ENCODE results near the gene BLVRB.

BLVRB gene

GRCh38 chr19:40510526-40511115, 45.1 kb upstream of the BLVRB start:
- H3K9me2 ChIP-seq (replicated peaks; ENCODE audit: insufficient read depth, low read length): no peaks in the 10 kb centered on the region
- no peaks in the 10 kb centered on the region for H3K9me3 ChIP-seq (replicated peaks; ENCODE audit: insufficient read depth, low read length)
- H3K4me1 ChIP-seq (ENCODE audit: low read length): no peaks in the 10 kb centered on the region
- no peaks in the 10 kb centered on the region for H3F3A ChIP-seq (ENCODE audit: insufficient read depth, low read length)
- TF ChIP-seq EZH2phosphoT487 (IDR thresholded peaks at IDR 0.05; ENCODE audit: low read length): no peak
- TF ChIP-seq CTCF (IDR thresholded peaks at IDR 0.05; ENCODE audit: low read length): no peak
- no peak for TF ChIP-seq EZH2 (optimal IDR thresholded peaks at IDR 0.05; ENCODE audit: low read depth, low read length)
- H3K79me2 ChIP-seq (ENCODE audit: low read length): no peaks in the 10 kb centered on the region
- DNase-seq: no peak
- H3K9ac ChIP-seq (ENCODE audit: low read length): no peak overlapping the region
- H3K27ac ChIP-seq (ENCODE audit: low read length): no peak overlapping the region
- peaks cover 83% of the 10 kb centered on the region for H3K27me3 ChIP-seq (replicated peaks; ENCODE audit: insufficient read depth, low read length)
- H2AFZ ChIP-seq (ENCODE audit: low read length): no peak overlapping the region
- H4K20me1 ChIP-seq (ENCODE audit: insufficient read depth, low read length): no peaks in the 10 kb centered on the region
- H3K4me2 ChIP-seq (ENCODE audit: low read depth, low read length): no peak overlapping the region
- H3K4me3 ChIP-seq (ENCODE audit: low read length): no peak overlapping the region
- no peaks in the 10 kb centered on the region for H3K36me3 ChIP-seq (replicated peaks; ENCODE audit: insufficient read depth, low read length)

DNA sequence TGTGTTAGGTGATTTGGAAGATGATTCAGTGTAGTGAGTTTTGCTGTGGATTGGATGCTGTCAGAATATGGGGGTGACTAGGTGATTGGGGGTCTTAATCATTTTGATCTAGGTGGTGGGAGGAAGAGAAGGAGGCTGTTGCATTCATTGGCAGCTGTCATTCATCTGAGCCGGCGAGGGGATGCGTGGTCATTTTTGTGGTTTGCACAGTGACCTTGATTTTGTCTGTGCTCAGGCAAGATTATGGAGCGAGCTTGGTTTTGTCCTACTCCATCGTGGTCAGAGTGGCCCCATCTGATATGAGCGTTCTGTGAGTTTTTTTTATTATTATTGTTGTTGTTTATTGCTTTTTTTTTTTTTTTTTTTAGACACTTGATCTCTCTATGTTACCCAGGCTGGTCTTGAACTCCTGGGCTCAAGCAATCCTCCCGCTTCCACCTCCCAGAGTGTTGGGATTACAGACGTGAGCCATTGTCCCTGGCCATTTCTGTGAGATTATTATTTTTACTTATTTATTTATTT, 43.3 kb upstream of the BLVRB start:
- H3K36me3 ChIP-seq (replicated peaks; ENCODE audit: insufficient read depth, low read length): no peaks in the 10 kb centered on the region
- H3K27me3 ChIP-seq (replicated peaks; ENCODE audit: insufficient read depth, low read length): peaks cover 74% of the 10 kb centered on the region
- H3K27ac ChIP-seq (ENCODE audit: low read length): no peak overlapping the region
- no peaks in the 10 kb centered on the region for H4K20me1 ChIP-seq (ENCODE audit: insufficient read depth, low read length)
- no peak overlapping the region for H3K4me3 ChIP-seq (ENCODE audit: low read length)
- H3K4me1 ChIP-seq (ENCODE audit: low read length): no peaks in the 10 kb centered on the region
- no peak overlapping the region for H2AFZ ChIP-seq (ENCODE audit: low read length)
- H3K4me2 ChIP-seq (ENCODE audit: low read depth, low read length): no peak overlapping the region
- no peaks in the 10 kb centered on the region for H3K9me2 ChIP-seq (replicated peaks; ENCODE audit: insufficient read depth, low read length)
- TF ChIP-seq CTCF (IDR thresholded peaks at IDR 0.05; ENCODE audit: low read length) (no peak), EZH2 (optimal IDR thresholded peaks at IDR 0.05; ENCODE audit: low read depth, low read length) (no peak), EZH2phosphoT487 (IDR thresholded peaks at IDR 0.05; ENCODE audit: low read length) (no peak)
- no peaks in the 10 kb centered on the region for H3K79me2 ChIP-seq (ENCODE audit: low read length)
- no peak overlapping the region for H3K9ac ChIP-seq (ENCODE audit: low read length)
- H3K9me3 ChIP-seq (replicated peaks; ENCODE audit: insufficient read depth, low read length): no peaks in the 10 kb centered on the region
- H3F3A ChIP-seq (ENCODE audit: insufficient read depth, low read length): no peaks in the 10 kb centered on the region
- no peak for DNase-seq

DNA sequence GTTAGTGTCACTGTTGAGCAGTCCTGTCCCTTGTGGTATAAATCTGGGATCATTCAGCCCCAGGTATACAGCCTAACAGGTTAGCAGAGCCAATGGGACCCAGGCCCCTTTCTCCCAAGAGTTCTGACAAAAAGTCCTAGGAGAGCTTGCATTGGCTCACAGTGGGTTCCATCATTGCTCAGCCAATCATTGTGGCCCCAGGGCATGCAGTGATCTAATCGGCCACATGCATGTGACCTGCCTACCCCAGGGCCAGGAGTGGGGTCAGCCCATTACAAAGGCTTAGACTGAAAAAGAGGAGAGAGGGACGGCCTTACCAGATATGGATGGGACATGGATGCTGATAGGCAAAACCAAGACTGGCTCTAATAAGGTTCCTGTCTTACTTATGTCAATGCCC, 42.3 kb upstream of the BLVRB start:
- H3K4me3 ChIP-seq (ENCODE audit: low read length): no peak overlapping the region
- no peak overlapping the region for H2AFZ ChIP-seq (ENCODE audit: low read length)
- H3K9ac ChIP-seq (ENCODE audit: low read length): no peak overlapping the region
- H3F3A ChIP-seq (ENCODE audit: insufficient read depth, low read length): no peaks in the 10 kb centered on the region
- no peak overlapping the region for H3K4me2 ChIP-seq (ENCODE audit: low read depth, low read length)
- no peak for TF ChIP-seq EZH2 (optimal IDR thresholded peaks at IDR 0.05; ENCODE audit: low read depth, low read length)
- TF ChIP-seq EZH2phosphoT487 (IDR thresholded peaks at IDR 0.05; ENCODE audit: low read length): no peak
- TF ChIP-seq CTCF (IDR thresholded peaks at IDR 0.05; ENCODE audit: low read length): no peak
- H3K27me3 ChIP-seq (replicated peaks; ENCODE audit: insufficient read depth, low read length): peaks cover 72% of the 10 kb centered on the region
- no peaks in the 10 kb centered on the region for H3K9me2 ChIP-seq (replicated peaks; ENCODE audit: insufficient read depth, low read length)
- H4K20me1 ChIP-seq (ENCODE audit: insufficient read depth, low read length): no peaks in the 10 kb centered on the region
- no peaks in the 10 kb centered on the region for H3K4me1 ChIP-seq (ENCODE audit: low read length)
- H3K9me3 ChIP-seq (replicated peaks; ENCODE audit: insufficient read depth, low read length): no peaks in the 10 kb centered on the region
- no peak for DNase-seq
- no peaks in the 10 kb centered on the region for H3K79me2 ChIP-seq (ENCODE audit: low read length)
- no peaks in the 10 kb centered on the region for H3K36me3 ChIP-seq (replicated peaks; ENCODE audit: insufficient read depth, low read length)
- H3K27ac ChIP-seq (ENCODE audit: low read length): no peak overlapping the region
